HCT116 (cell line): ENCODE results near the gene CEP72.

Source experiments
- EZH2 ChIP-seq: fragments of 200-600 bp; sonication (generic); IDR thresholded peaks from 2 replicates; pipeline ENCODE4 v1.6.1; 2017; ENCODE audit warnings: antibody characterized with exemption, mixed run types
- SP1 ChIP-seq: IDR thresholded peaks from 2 replicates; pipeline ENCODE4 v1.6.1; 2012; ENCODE audit warnings: low read depth
- SRF ChIP-seq: IDR thresholded peaks from 2 replicates; pipeline ENCODE4 v1.6.1; 2012; ENCODE audit warnings: low read depth
- ZFX ChIP-seq: fragments of 450-650 bp; IDR thresholded peaks from 2 replicates; pipeline ENCODE4 v1.6.1; 2017
- TF ChIP-seq, protein P1 (sequence below), 3 experiments: fragments of 200-600 bp in 1 of 3; sonication (generic) in 1 of 3; IDR thresholded peaks in 2 of 3; conservative IDR thresholded peaks in 1 of 3; 2 replicates each; pipeline ENCODE4 v1.5.1; 2012 to 2017; ENCODE audit warnings: low read depth in 2 of 3, low read length in 2 of 3, antibody characterized with exemption in 1 of 3, borderline replicate concordance in 1 of 3, control low read depth in 1 of 3, mild to moderate bottlenecking in 1 of 3, mixed read lengths in 1 of 3, mixed run types in 1 of 3, moderate library complexity in 1 of 3; ENCODE audit not compliant: insufficient read depth in 1 of 3
- TF ChIP-seq, protein P2 (sequence below): IDR thresholded peaks from 2 replicates; pipeline ENCODE4 v1.6.1; 2012; ENCODE audit warnings: low read depth
- TF ChIP-seq, protein P3 (sequence below): IDR thresholded peaks from 2 replicates; pipeline ENCODE4 v1.6.1; 2012

DNA sequence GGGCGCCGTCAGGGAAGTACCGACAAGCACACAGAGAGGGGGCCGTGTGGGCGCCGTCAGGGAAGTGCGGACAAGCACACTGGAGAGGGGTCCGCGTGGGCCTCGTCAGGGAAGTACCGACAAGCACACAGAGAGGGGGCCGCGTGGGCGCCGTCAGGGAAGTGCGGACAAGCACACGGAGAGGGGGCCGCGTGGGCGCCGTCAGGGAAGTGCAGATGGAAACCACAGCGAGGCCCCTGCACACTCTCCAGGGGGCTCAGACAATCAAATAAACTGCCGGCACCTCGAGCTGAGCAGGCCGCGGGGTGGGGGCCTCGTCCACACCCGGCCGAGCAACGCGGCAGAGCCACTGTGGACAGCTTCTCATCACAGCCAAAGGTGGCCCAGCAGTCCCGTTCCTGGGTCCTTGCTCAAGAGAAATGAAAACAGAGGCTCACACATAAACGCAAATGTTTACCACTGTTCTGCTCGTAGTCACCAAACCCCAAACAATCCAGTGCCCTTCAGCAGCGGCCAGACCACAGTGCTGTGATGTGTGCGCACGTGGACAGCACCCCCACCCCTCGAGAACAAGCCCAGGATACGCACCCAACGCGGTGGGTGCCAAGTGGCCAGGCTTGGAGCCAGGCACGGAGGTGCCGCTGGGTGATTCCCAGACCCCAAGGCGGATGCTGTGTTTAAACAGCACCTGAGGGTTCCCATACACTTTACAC lies 56.3 kb downstream of the CEP72 start:
- no peak for TF ChIP-seq SRF
- no peak for TF ChIP-seq ZFX
- no peak for TF ChIP-seq EZH2
- TF ChIP-seq, protein P1, sequence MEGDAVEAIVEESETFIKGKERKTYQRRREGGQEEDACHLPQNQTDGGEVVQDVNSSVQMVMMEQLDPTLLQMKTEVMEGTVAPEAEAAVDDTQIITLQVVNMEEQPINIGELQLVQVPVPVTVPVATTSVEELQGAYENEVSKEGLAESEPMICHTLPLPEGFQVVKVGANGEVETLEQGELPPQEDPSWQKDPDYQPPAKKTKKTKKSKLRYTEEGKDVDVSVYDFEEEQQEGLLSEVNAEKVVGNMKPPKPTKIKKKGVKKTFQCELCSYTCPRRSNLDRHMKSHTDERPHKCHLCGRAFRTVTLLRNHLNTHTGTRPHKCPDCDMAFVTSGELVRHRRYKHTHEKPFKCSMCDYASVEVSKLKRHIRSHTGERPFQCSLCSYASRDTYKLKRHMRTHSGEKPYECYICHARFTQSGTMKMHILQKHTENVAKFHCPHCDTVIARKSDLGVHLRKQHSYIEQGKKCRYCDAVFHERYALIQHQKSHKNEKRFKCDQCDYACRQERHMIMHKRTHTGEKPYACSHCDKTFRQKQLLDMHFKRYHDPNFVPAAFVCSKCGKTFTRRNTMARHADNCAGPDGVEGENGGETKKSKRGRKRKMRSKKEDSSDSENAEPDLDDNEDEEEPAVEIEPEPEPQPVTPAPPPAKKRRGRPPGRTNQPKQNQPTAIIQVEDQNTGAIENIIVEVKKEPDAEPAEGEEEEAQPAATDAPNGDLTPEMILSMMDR (IDR thresholded peaks at IDR 0.05 in 2 of 3, conservative IDR thresholded peaks at IDR 0.05 in 1 of 3; ENCODE audit: borderline replicate concordance in 1 of 3, insufficient read depth in 1 of 3, low read depth in 2 of 3, low read length in 2 of 3), result no peak
- TF ChIP-seq, protein P2, sequence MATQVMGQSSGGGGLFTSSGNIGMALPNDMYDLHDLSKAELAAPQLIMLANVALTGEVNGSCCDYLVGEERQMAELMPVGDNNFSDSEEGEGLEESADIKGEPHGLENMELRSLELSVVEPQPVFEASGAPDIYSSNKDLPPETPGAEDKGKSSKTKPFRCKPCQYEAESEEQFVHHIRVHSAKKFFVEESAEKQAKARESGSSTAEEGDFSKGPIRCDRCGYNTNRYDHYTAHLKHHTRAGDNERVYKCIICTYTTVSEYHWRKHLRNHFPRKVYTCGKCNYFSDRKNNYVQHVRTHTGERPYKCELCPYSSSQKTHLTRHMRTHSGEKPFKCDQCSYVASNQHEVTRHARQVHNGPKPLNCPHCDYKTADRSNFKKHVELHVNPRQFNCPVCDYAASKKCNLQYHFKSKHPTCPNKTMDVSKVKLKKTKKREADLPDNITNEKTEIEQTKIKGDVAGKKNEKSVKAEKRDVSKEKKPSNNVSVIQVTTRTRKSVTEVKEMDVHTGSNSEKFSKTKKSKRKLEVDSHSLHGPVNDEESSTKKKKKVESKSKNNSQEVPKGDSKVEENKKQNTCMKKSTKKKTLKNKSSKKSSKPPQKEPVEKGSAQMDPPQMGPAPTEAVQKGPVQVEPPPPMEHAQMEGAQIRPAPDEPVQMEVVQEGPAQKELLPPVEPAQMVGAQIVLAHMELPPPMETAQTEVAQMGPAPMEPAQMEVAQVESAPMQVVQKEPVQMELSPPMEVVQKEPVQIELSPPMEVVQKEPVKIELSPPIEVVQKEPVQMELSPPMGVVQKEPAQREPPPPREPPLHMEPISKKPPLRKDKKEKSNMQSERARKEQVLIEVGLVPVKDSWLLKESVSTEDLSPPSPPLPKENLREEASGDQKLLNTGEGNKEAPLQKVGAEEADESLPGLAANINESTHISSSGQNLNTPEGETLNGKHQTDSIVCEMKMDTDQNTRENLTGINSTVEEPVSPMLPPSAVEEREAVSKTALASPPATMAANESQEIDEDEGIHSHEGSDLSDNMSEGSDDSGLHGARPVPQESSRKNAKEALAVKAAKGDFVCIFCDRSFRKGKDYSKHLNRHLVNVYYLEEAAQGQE, result no peak
- TF ChIP-seq, protein P3, sequence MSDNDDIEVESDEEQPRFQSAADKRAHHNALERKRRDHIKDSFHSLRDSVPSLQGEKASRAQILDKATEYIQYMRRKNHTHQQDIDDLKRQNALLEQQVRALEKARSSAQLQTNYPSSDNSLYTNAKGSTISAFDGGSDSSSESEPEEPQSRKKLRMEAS, result no peak
- TF ChIP-seq SP1, result no peak
